H1 (cell line): ENCODE results near the gene PPFIBP2. TPM values are rescaled to one million over a fixed set of nuclear protein-coding genes. Genes with fewer than 3 reads are reported as not detected.

ENCODE experiments used
- CTCF ChIA-PET: fragments of 300-600 bp; sonication (Branson Sonifier 250); formaldehyde crosslinking; loops from one replicate; lab custom pipeline; 2021; ENCODE audit not compliant: partially characterized antibody; lab: Charles Lee
- POLR2A ChIA-PET: fragments of 300-600 bp; sonication (Branson Sonifier 250); formaldehyde crosslinking; loops from one replicate; lab custom pipeline; 2021; ENCODE audit warnings: inconsistent platforms; ENCODE audit not compliant: partially characterized antibody; lab: Charles Lee
- DNase-seq, 2 experiments: peaks; one replicate each; pipeline versions ENCODE4 v3.0.0 to v3.0.0-alpha.2; 2010 to 2022; ENCODE audit warnings: low spot score in 2 of 2, low read depth in 1 of 2, mixed read lengths in 1 of 2
- FAIRE-seq: peaks from 2 replicates; lab custom pipeline; 2011; peaks lifted over from hg19 to GRCh38; lab: Jason Lieb, UNC
- H2AFZ ChIP-seq: 2 replicates; pipeline ENCODE4 v1.8.1; 2012; ENCODE audit warnings: low read length, inconsistent platforms
- H2AK5ac ChIP-seq: 2 replicates; pipeline ENCODE4 v1.6.1; 2013; ENCODE audit warnings: low read depth, low read length
- H2BK120ac ChIP-seq: replicated peaks from 2 replicates; pipeline ENCODE3; 2013; ENCODE audit warnings: low read depth, low read length, inconsistent platforms
- H2BK12ac ChIP-seq: 2 replicates; pipeline ENCODE4 v1.6.1; 2013; ENCODE audit warnings: low read depth, low read length
- H2BK15ac ChIP-seq: 2 replicates; pipeline ENCODE4 v1.6.1; 2013; ENCODE audit warnings: low read length
- H2BK20ac ChIP-seq: 2 replicates; pipeline ENCODE4 v1.6.1; 2013; ENCODE audit warnings: low read length
- H2BK5ac ChIP-seq: 2 replicates; pipeline ENCODE4 v1.6.1; 2013; ENCODE audit warnings: low read depth, low read length
- H3K14ac ChIP-seq: 2 replicates; pipeline ENCODE4 v1.6.1; 2013; ENCODE audit warnings: inconsistent platforms; ENCODE audit not compliant: insufficient read length
- H3K18ac ChIP-seq: 2 replicates; pipeline ENCODE4 v1.6.1; 2013; ENCODE audit warnings: low read length; ENCODE audit errors: extremely low read depth
- H3K23ac ChIP-seq: 2 replicates; pipeline ENCODE4 v1.6.1; 2013; ENCODE audit warnings: inconsistent platforms; ENCODE audit not compliant: insufficient read length
- H3K23me2 ChIP-seq: 2 replicates; pipeline ENCODE4 v1.6.1; 2013; ENCODE audit warnings: low read depth, low read length
- H3K27ac ChIP-seq: 2 replicates; pipeline ENCODE4 v1.6.1; 2011; ENCODE audit warnings: low read depth, low read length, inconsistent platforms
- H3K27me3 ChIP-seq, 4 experiments: replicated peaks in 1 of 4; 1 replicate in 1 of 4; 2 replicates in 3 of 4; pipeline versions ENCODE4 v1.6.1 to v1.8.1; 2011 to 2013; ENCODE audit warnings: low read length in 3 of 4, mild to moderate bottlenecking in 3 of 4, inconsistent platforms in 2 of 4, mixed read lengths in 2 of 4, moderate library complexity in 1 of 4; ENCODE audit not compliant: control insufficient read depth in 3 of 4, insufficient read depth in 3 of 4; ENCODE audit errors: extremely low read depth in 1 of 4
- H3K36me3 ChIP-seq, 4 experiments: 2 replicates each; pipeline versions ENCODE4 v1.6.1 to v1.8.1; 2011 to 2013; ENCODE audit warnings: mild to moderate bottlenecking in 4 of 4, low read length in 3 of 4, moderate library complexity in 2 of 4, control low read depth in 1 of 4, inconsistent platforms in 1 of 4; ENCODE audit not compliant: insufficient read depth in 4 of 4, control insufficient read depth in 2 of 4
- H3K4ac ChIP-seq: replicated peaks from 2 replicates; pipeline ENCODE3; 2013; ENCODE audit warnings: low read length, low read depth, mixed read lengths, inconsistent platforms; ENCODE audit not compliant: insufficient read length
- H3K4me1 ChIP-seq, 4 experiments: replicated peaks in 1 of 4; 1 replicate in 1 of 4; 2 replicates in 3 of 4; pipeline versions ENCODE4 v1.6.1 to v1.8.1; 2011 to 2013; ENCODE audit warnings: low read length in 3 of 4, inconsistent platforms in 2 of 4, mixed read lengths in 1 of 4; ENCODE audit not compliant: insufficient read depth in 4 of 4, control insufficient read depth in 3 of 4
- H3K4me2 ChIP-seq, 2 experiments: 2 replicates each; pipeline versions ENCODE4 v1.6.1 to v1.8.1; 2011 to 2013; ENCODE audit warnings: low read depth in 2 of 2, low read length in 2 of 2, control low read depth in 1 of 2, inconsistent platforms in 1 of 2, mild to moderate bottlenecking in 1 of 2; ENCODE audit not compliant: insufficient read depth in 1 of 2
- H3K4me3 ChIP-seq, 4 experiments: fragments of 200-600, 300-600 bp in 1 of 4; sonication (generic), shearing (Covaris generic), sonication (Bioruptor Twin) in 1 of 4; 2 replicates each; pipeline versions ENCODE4 v1.5.1 to v1.8.1; 2011 to 2016; ENCODE audit warnings: low read length in 4 of 4, low read depth in 3 of 4, control low read depth in 2 of 4, inconsistent platforms in 2 of 4, mild to moderate bottlenecking in 2 of 4, mixed read lengths in 1 of 4, moderate library complexity in 1 of 4; ENCODE audit not compliant: insufficient read depth in 2 of 4; ENCODE audit errors: extremely low read depth in 1 of 4
- H3K56ac ChIP-seq: replicated peaks from 2 replicates; pipeline ENCODE3; 2013; ENCODE audit warnings: low read depth, mild to moderate bottlenecking, mixed read lengths, low read length, inconsistent platforms; ENCODE audit not compliant: insufficient read length
- H3K79me1 ChIP-seq: 2 replicates; pipeline ENCODE4 v1.6.1; 2013; ENCODE audit warnings: low read depth, low read length, control low read depth
- H3K79me2 ChIP-seq, 2 experiments: 2 replicates each; pipeline versions ENCODE4 v1.6.1 to v1.8.1; 2012 to 2013; ENCODE audit warnings: low read length in 2 of 2, mild to moderate bottlenecking in 2 of 2, inconsistent platforms in 1 of 2; ENCODE audit not compliant: insufficient read depth in 2 of 2, control insufficient read depth in 1 of 2
- H3K9ac ChIP-seq, 4 experiments: replicated peaks in 1 of 4; 1 replicate in 1 of 4; 2 replicates in 3 of 4; pipeline versions ENCODE4 v1.6.1 to v1.8.1; 2011 to 2013; ENCODE audit warnings: low read depth in 3 of 4, low read length in 3 of 4, control low read depth in 2 of 4, mild to moderate bottlenecking in 2 of 4, moderate library complexity in 2 of 4, inconsistent platforms in 1 of 4; ENCODE audit errors: extremely low read depth in 1 of 4
- H3K9me3 ChIP-seq, 2 experiments: 2 replicates each; pipeline versions ENCODE4 v1.6.1 to v1.8.1; 2012 to 2013; ENCODE audit warnings: mild to moderate bottlenecking in 2 of 2, moderate library complexity in 2 of 2, control low read depth in 1 of 2, inconsistent platforms in 1 of 2, low read depth in 1 of 2, low read length in 1 of 2, mixed read lengths in 1 of 2; ENCODE audit not compliant: insufficient read depth in 2 of 2
- H4K20me1 ChIP-seq, 2 experiments: replicated peaks in 1 of 2; 2 replicates each; pipeline versions ENCODE3 to v1.8.1; 2011 to 2013; ENCODE audit warnings: inconsistent platforms in 2 of 2, low read length in 2 of 2, mild to moderate bottlenecking in 1 of 2; ENCODE audit not compliant: insufficient read depth in 2 of 2, control insufficient read depth in 1 of 2
- H4K5ac ChIP-seq: 2 replicates; pipeline ENCODE4 v1.6.1; 2013; ENCODE audit warnings: low read length, low read depth, mixed read lengths, inconsistent platforms; ENCODE audit not compliant: insufficient read length
- H4K8ac ChIP-seq: 2 replicates; pipeline ENCODE4 v1.8.0; 2013; ENCODE audit warnings: mild to moderate bottlenecking, moderate library complexity, low read length, inconsistent platforms; ENCODE audit not compliant: insufficient read depth; ENCODE audit errors: extremely low read depth
- H4K91ac ChIP-seq: replicated peaks from 2 replicates; pipeline ENCODE3; 2013; ENCODE audit warnings: low read length, mixed read lengths, inconsistent platforms; ENCODE audit not compliant: insufficient read length
- ASH2L ChIP-seq: fragments of 200-600, 300-600 bp; sonication (generic); IDR thresholded peaks from one replicate; pipeline ENCODE4 v1.7.1; 2017; ENCODE audit warnings: low read length
- CTBP2 ChIP-seq: IDR thresholded peaks from 2 replicates; pipeline ENCODE4 v1.7.0; 2011; ENCODE audit warnings: borderline replicate concordance, mild to moderate bottlenecking, moderate library complexity, mixed read lengths, low read length; ENCODE audit not compliant: insufficient read depth, insufficient read length
- EZH2 ChIP-seq: fragments of 200-600 bp; sonication (generic); IDR thresholded peaks from 2 replicates; pipeline ENCODE4 v1.7.1; 2012; ENCODE audit warnings: low read depth, mild to moderate bottlenecking, moderate library complexity, low read length, inconsistent platforms; ENCODE audit not compliant: severe bottlenecking
- GTF2F1 ChIP-seq: IDR thresholded peaks from 2 replicates; pipeline ENCODE4 v1.6.1; 2012; ENCODE audit warnings: low read depth, low read length, improper control_type of control experiment, borderline replicate concordance
- JUND ChIP-seq: IDR thresholded peaks from 2 replicates; pipeline ENCODE4 v1.6.1; 2011; ENCODE audit warnings: mild to moderate bottlenecking, improper control_type of control experiment, low read length
- KDM4A ChIP-seq: IDR thresholded peaks from one replicate; pipeline ENCODE4 v1.7.1; 2012; ENCODE audit warnings: low read depth, mild to moderate bottlenecking, moderate library complexity, low read length, inconsistent platforms; ENCODE audit not compliant: severe bottlenecking
- MAX ChIP-seq: IDR thresholded peaks from 2 replicates; pipeline ENCODE4 v1.6.1; 2012; ENCODE audit warnings: inconsistent platforms
- PHF8 ChIP-seq: fragments of 200-600 bp; sonication (generic); conservative IDR thresholded peaks from 2 replicates; pipeline ENCODE4 v1.7.1; 2012; ENCODE audit warnings: low read depth, mild to moderate bottlenecking, inconsistent platforms, low read length, moderate library complexity
- POLR2A ChIP-seq, 2 experiments: IDR thresholded peaks; 1 replicate in 1 of 2; 2 replicates in 1 of 2; pipeline ENCODE4 v1.6.1; 2011; ENCODE audit warnings: low read depth in 2 of 2, low read length in 2 of 2, mild to moderate bottlenecking in 2 of 2; ENCODE audit errors: control extremely low read depth in 1 of 2
- RAD21 ChIP-seq, 2 experiments: IDR thresholded peaks in 1 of 2; conservative IDR thresholded peaks in 1 of 2; 2 replicates each; pipeline ENCODE4 v1.6.1; 2011; ENCODE audit warnings: low read depth in 2 of 2, low read length in 2 of 2, improper control_type of control experiment in 1 of 2, inconsistent platforms in 1 of 2, mild to moderate bottlenecking in 1 of 2, moderate library complexity in 1 of 2
- SAP30 ChIP-seq: fragments of 300-600 bp; sonication (generic); IDR thresholded peaks from 2 replicates; pipeline ENCODE4 v1.7.1; 2012; ENCODE audit warnings: low read length, moderate library complexity, mild to moderate bottlenecking, inconsistent platforms; ENCODE audit not compliant: insufficient read depth, insufficient replicate concordance
- SIRT6 ChIP-seq: IDR thresholded peaks from one replicate; pipeline ENCODE4 v1.7.1; 2012; ENCODE audit warnings: low read length, inconsistent platforms
- SIX5 ChIP-seq: IDR thresholded peaks from 2 replicates; pipeline ENCODE4 v1.6.1; 2011; ENCODE audit warnings: mild to moderate bottlenecking, low read depth, low read length
- SP2 ChIP-seq: IDR thresholded peaks from 2 replicates; pipeline ENCODE4 v1.6.1; 2012; ENCODE audit warnings: mild to moderate bottlenecking, low read length, inconsistent platforms
- YY1 ChIP-seq: IDR thresholded peaks from 2 replicates; pipeline ENCODE4 v1.6.1; 2011; ENCODE audit warnings: low read depth, mild to moderate bottlenecking, low read length
- WGBS, 2 experiments: shearing (Covaris generic) in 1 of 2; methylation state at CpG; one replicate each; pipeline versions ENCODE4 v1.1.6 to v1.1.7; 2013 to 2015; ENCODE audit warnings: low lambda C conversion rate in 2 of 2, mixed read lengths in 2 of 2, inconsistent platforms in 1 of 2, low coverage in 1 of 2, missing lambda C conversion rate in 1 of 2; ENCODE audit not compliant: insufficient replicate concordance in 2 of 2, insufficient coverage in 1 of 2, insufficient read length in 1 of 2; ENCODE audit errors: extremely low coverage in 1 of 2, missing lambda C conversion rate in 1 of 2; 5-methylcytosine and 5-hydroxymethylcytosine counted together
- polyA plus RNA-seq, 7 experiments: library from polyadenylated mRNA; depleted of rRNA in 3 of 7; stranded (reverse) in 5 of 7; unstranded in 2 of 7; fragments of >200 nt in 5 of 7; fragments of 200-250 nt in 2 of 7; gene quantifications; 1 replicate in 5 of 7; 2 replicates in 1 of 7; 4 replicates in 1 of 7; pipeline versions ENCODE4 v1.2.1 to v1.2.3, GENCODE V29; 2011 to 2013; ENCODE audit warnings: missing spikeins in 2 of 7, mixed read lengths in 2 of 7
- total RNA-seq: library from RNA; stranded (reverse); fragmentation: NEBNext Ultra II Directional; extraction: Animal tissue kit (Norgen Biotek cat#: 25700); gene quantifications from 2 replicates; pipeline ENCODE4 v1.2.1, GENCODE V29; 2021

Gene PPFIBP2
- total and polyA plus RNA-seq, 2 of the 8 experiments (the other 6 are each of a cell fraction or from before 2014, with no cell fraction given): 5.5 to 9.8 TPM

DNA sequence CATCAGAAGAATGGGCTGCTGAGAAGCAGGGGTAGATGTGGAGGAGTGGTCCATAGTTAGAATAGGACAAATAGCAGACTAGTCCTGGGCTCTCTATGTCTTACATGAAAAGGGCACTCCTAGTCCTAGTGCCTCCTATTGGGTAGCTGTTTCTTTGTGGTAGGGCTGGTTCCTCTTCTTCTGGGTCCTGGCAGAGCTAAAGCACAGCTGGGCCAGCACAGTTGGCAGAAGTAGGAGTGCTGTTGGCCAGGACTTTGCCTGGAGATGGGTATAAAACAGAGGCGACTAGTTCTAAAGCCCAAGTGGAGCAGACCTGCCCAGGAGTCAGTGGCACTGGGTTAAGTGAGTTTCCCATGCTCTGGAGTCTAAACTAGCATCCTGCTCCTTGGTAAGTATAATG lies 55.2 kb downstream of the PPFIBP2 start:
- POLR2A ChIA-PET: no interaction called here
- Histone ChIP-seq H3K79me2 (no peaks in the 10 kb centered on the region), H4K91ac (no peak overlapping the region), H3K18ac (no peak overlapping the region), H3K56ac (no peak overlapping the region), H3K23ac (no peak overlapping the region), H4K5ac (no peak overlapping the region), H2BK15ac (no peak overlapping the region), H3K36me3 (no peaks in the 10 kb centered on the region), H4K8ac (no peak overlapping the region), H2BK20ac (no peak overlapping the region), H3K23me2 (no peaks in the 10 kb centered on the region), H3K27ac (no peak overlapping the region), H4K20me1 (no peaks in the 10 kb centered on the region), H2BK5ac (no peak overlapping the region), H3K4me1 (peaks cover 9 to 15% (median 11%) of the 10 kb centered on the region in 4 experiments), H3K9me3 (no peaks in the 10 kb centered on the region), H3K9ac (no peak overlapping the region), H2BK120ac (no peak overlapping the region), H3K14ac (no peak overlapping the region), H2BK12ac (no peak overlapping the region), H3K4me2 (no peak overlapping the region), H3K4ac (no peak overlapping the region), H2AK5ac (no peak overlapping the region), H3K4me3 (no peak overlapping the region), H3K79me1 (no peaks in the 10 kb centered on the region; the same call in 1 of the 2 replicates), H3K27me3 (no peaks in the 10 kb centered on the region), H2AFZ (no peak overlapping the region)
- TF ChIP-seq SIRT6: no peak
- TF ChIP-seq EZH2: no peak
- TF ChIP-seq CTBP2: no peak
- TF ChIP-seq MAX: no peak
- no peak for TF ChIP-seq SP2
- no peak for TF ChIP-seq RAD21 (IDR thresholded peaks at IDR 0.05 in 1 of 2, conservative IDR thresholded peaks at IDR 0.05 in 1 of 2; ENCODE audit: low read depth in 2 of 2, low read length in 2 of 2)
- no peak for TF ChIP-seq KDM4A
- no peak for TF ChIP-seq POLR2A (IDR thresholded peaks at IDR 0.05; ENCODE audit: control extremely low read depth in 1 of 2, low read depth in 2 of 2, low read length in 2 of 2)
- TF ChIP-seq YY1: no peak
- no peak for TF ChIP-seq ASH2L
- no peak for TF ChIP-seq PHF8
- TF ChIP-seq SAP30: no peak
- no peak for TF ChIP-seq GTF2F1
- no peak for TF ChIP-seq JUND
- no peak for TF ChIP-seq SIX5
- DNase-seq: no peak
- 67% methylated on average over 1 of the region's 1 CpG; no CpG with 5 or more reads in 1 of the 2 experiments for WGBS, 2 experiments
- CTCF ChIA-PET: interaction anchor here (0.9 to 19.5 kb wide), 5 partner anchors 15 to 115 kb away, joined by 3 to 325 read pairs (median 54); no protein-coding TSS in a partner anchor
- no peak for FAIRE-seq
